ENCODE results near the gene TMEM178B. TPM values are rescaled to one million over a fixed set of nuclear protein-coding genes. Genes with fewer than 3 reads are reported as not detected.

The TMEM178B gene
- total and polyA plus RNA-seq, 2 of the 4 experiments (the other 2 are of a cell fraction) = under 0.01 to 0.05 TPM

DNA sequence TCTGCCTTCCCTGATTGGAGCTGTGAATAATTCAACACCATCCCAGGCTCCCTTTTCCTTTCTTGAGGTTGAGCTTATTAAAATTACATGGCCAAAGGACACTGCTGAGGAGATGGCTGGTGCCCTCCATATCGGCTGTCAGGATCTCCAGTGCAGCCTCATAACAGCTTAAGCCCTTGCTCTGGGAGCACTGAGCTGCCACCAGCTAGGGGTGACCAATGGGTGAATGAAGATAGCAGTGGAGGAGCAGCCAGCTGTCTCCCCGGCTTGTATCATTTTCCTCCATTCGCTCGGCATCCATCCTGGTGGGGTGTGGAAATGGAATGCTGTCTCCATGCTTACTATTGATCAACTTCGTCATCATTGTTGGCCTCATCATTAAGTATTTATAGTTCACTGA is 154.6 kb downstream of the TMEM178B start:
- ChIA-PET CTCF (no interaction called here), POLR2A (ENCODE audit: unreplicated experiment) (no interaction called here)
- BruUV-seq (replicated peaks) = no TSS peak
- dilution Hi-C loops (cut with HindIII; ENCODE audit: low sequenced_read_pairs, unreplicated experiment) (no loop called here), intact Hi-C loops (cut with micrococcal nuclease) (no loop called here), in situ Hi-C loops (cut with MboI; ENCODE audit: low sequenced_read_pairs) (no loop called here)
- no peaks in the 10 kb centered on the region for H3K36me3 ChIP-seq (ENCODE audit: control insufficient read depth, insufficient read depth, low read length)
- WGBS, 2 experiments (ENCODE audit: extremely low coverage in 2 of 2, insufficient read length in 1 of 2) = 60% methylated on average over 1 of the region's 5 CpGs; no CpG with 5 or more reads in 1 of the 2 experiments
- no peak overlapping the region for H3K4ac ChIP-seq (ENCODE audit: low read depth, low read length)
- H3K56ac ChIP-seq (ENCODE audit: extremely low read depth, insufficient read depth, low read length) = no peak overlapping the region
- no peak overlapping the region for H3K9ac ChIP-seq (ENCODE audit: low read depth, low read length)
- H3K23ac ChIP-seq (ENCODE audit: low read depth, low read length) = no peak overlapping the region
- H2BK20ac ChIP-seq (ENCODE audit: low read depth, low read length) = no peak overlapping the region
- H3K4me1 ChIP-seq (ENCODE audit: control insufficient read depth, insufficient read depth, low read length) = no peaks in the 10 kb centered on the region
- no peak overlapping the region for H4K5ac ChIP-seq (ENCODE audit: low read depth, low read length)
- no peaks in the 10 kb centered on the region for H3K79me1 ChIP-seq (ENCODE audit: low read depth in 1 of 2, low read length in 2 of 2)
- no peak overlapping the region for H2AK9ac ChIP-seq (replicated peaks; ENCODE audit: low read depth, low read length, poor library complexity)
- no peak overlapping the region for H2BK5ac ChIP-seq (ENCODE audit: low read depth, low read length, poor library complexity, severe bottlenecking)
- H3K9me1 ChIP-seq (ENCODE audit: insufficient read depth, low read length) = no peaks in the 10 kb centered on the region
- TF ChIP-seq, protein P1, sequence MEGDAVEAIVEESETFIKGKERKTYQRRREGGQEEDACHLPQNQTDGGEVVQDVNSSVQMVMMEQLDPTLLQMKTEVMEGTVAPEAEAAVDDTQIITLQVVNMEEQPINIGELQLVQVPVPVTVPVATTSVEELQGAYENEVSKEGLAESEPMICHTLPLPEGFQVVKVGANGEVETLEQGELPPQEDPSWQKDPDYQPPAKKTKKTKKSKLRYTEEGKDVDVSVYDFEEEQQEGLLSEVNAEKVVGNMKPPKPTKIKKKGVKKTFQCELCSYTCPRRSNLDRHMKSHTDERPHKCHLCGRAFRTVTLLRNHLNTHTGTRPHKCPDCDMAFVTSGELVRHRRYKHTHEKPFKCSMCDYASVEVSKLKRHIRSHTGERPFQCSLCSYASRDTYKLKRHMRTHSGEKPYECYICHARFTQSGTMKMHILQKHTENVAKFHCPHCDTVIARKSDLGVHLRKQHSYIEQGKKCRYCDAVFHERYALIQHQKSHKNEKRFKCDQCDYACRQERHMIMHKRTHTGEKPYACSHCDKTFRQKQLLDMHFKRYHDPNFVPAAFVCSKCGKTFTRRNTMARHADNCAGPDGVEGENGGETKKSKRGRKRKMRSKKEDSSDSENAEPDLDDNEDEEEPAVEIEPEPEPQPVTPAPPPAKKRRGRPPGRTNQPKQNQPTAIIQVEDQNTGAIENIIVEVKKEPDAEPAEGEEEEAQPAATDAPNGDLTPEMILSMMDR (conservative IDR thresholded peaks at IDR 0.05; ENCODE audit: low read depth, low read length) = no peak
- H3K27ac ChIP-seq (ENCODE audit: insufficient read depth, low read length) = no peak overlapping the region
- no peak overlapping the region for H2AK5ac ChIP-seq (ENCODE audit: low read depth, low read length)
- no peak overlapping the region for H2BK15ac ChIP-seq (ENCODE audit: low read depth, low read length)
- no peak overlapping the region for H3K14ac ChIP-seq (replicated peaks; ENCODE audit: low read depth, low read length)
- no peaks in the 10 kb centered on the region for H3K27me3 ChIP-seq (ENCODE audit: control insufficient read depth, insufficient read depth, low read length)
- no peak overlapping the region for H4K91ac ChIP-seq (ENCODE audit: insufficient read depth, low read depth, low read length)
- H3K4me3 ChIP-seq (ENCODE audit: insufficient read depth, low read depth, low read length) = no peak overlapping the region
- H2BK120ac ChIP-seq (ENCODE audit: low read depth, low read length) = no peak overlapping the region
- peaks cover 5% of the 10 kb centered on the region; the same call in 1 of the 2 replicates for H3K9me3 ChIP-seq (ENCODE audit: control insufficient read depth, insufficient read depth, low read length)
- ATAC-seq (ENCODE audit: low read depth) = no peak
- DNase-seq = no peak
- H3K4me2 ChIP-seq (ENCODE audit: low read depth, low read length) = no peak overlapping the region
- H4K20me1 ChIP-seq (ENCODE audit: insufficient read depth, low read length) = no peaks in the 10 kb centered on the region
- no peak overlapping the region for H2AFZ ChIP-seq (replicated peaks; ENCODE audit: low read length, poor library complexity)
- H3K18ac ChIP-seq (ENCODE audit: low read depth, low read length) = no peak overlapping the region
- no peak overlapping the region for H4K8ac ChIP-seq (ENCODE audit: low read depth in 2 of 2, low read length in 2 of 2)

All from IMR-90 (cell line).